H9 (cell line): ENCODE measurements around the gene CHD9NB. TPM values are rescaled to one million over a fixed set of nuclear protein-coding genes. Genes with fewer than 3 reads are reported as not detected.

ENCODE experiments used
- DNase-seq: peaks from one replicate; pipeline ENCODE4 v3.0.0-alpha.2; 2017
- H2AFZ ChIP-seq: one replicate; pipeline ENCODE4 v1.6.1; 2013; ENCODE audit warnings: mild to moderate bottlenecking, low read length, control low read depth, moderate library complexity
- H2AK5ac ChIP-seq: 2 replicates; pipeline ENCODE4 v1.6.1; 2013; ENCODE audit warnings: low read length, control low read depth, mixed read lengths; ENCODE audit not compliant: insufficient read length
- H2BK120ac ChIP-seq: one replicate; pipeline ENCODE4 v1.6.1; 2013; ENCODE audit warnings: low read depth, mild to moderate bottlenecking, low read length, control low read depth, inconsistent platforms; ENCODE audit not compliant: poor library complexity, severe bottlenecking
- H2BK12ac ChIP-seq: 2 replicates; pipeline ENCODE4 v1.6.1; 2013; ENCODE audit warnings: low read length, control low read depth, mixed read lengths, low read depth; ENCODE audit not compliant: insufficient read length
- H2BK15ac ChIP-seq: 2 replicates; pipeline ENCODE4 v1.6.1; 2013; ENCODE audit warnings: low read depth, low read length, control low read depth
- H2BK20ac ChIP-seq: one replicate; pipeline ENCODE4 v1.6.1; 2013; ENCODE audit warnings: low read depth, mild to moderate bottlenecking, low read length, control low read depth, inconsistent platforms; ENCODE audit not compliant: poor library complexity, severe bottlenecking
- H2BK5ac ChIP-seq: 2 replicates; pipeline ENCODE4 v1.6.1; 2013; ENCODE audit warnings: low read length, control low read depth, mixed read lengths; ENCODE audit not compliant: insufficient read length
- H3K14ac ChIP-seq: 2 replicates; pipeline ENCODE4 v1.6.1; 2013; ENCODE audit warnings: low read length, control low read depth; ENCODE audit not compliant: insufficient read depth
- H3K18ac ChIP-seq: 2 replicates; pipeline ENCODE4 v1.6.1; 2013; ENCODE audit warnings: low read depth, mild to moderate bottlenecking, mixed read lengths, low read length, control low read depth; ENCODE audit not compliant: insufficient read length
- H3K23ac ChIP-seq: 2 replicates; pipeline ENCODE4 v1.6.1; 2013; ENCODE audit warnings: low read length, control low read depth, mixed read lengths, low read depth; ENCODE audit not compliant: insufficient read length
- H3K23me2 ChIP-seq: 2 replicates; pipeline ENCODE4 v1.6.1; 2013; ENCODE audit warnings: low read depth, mild to moderate bottlenecking, mixed read lengths, low read length, control low read depth; ENCODE audit not compliant: insufficient read length, poor library complexity, severe bottlenecking
- H3K27ac ChIP-seq: 2 replicates; pipeline ENCODE4 v1.5.1; 2013; ENCODE audit warnings: low read length, control low read depth, mixed read lengths, low read depth; ENCODE audit not compliant: insufficient read length
- H3K27me3 ChIP-seq: 2 replicates; pipeline ENCODE4 v1.6.1; 2013; ENCODE audit warnings: low read length, control low read depth, inconsistent platforms; ENCODE audit not compliant: insufficient read depth
- H3K4ac ChIP-seq: 2 replicates; pipeline ENCODE4 v1.6.1; 2013; ENCODE audit warnings: low read depth, mild to moderate bottlenecking, control low read depth, inconsistent platforms, low read length, moderate library complexity
- H3K4me1 ChIP-seq: 2 replicates; pipeline ENCODE4 v1.6.1; 2013; ENCODE audit warnings: low read length, control low read depth, inconsistent platforms; ENCODE audit not compliant: insufficient read depth
- H3K4me2 ChIP-seq: 2 replicates; pipeline ENCODE4 v1.6.1; 2013; ENCODE audit warnings: low read length, control low read depth, mixed read lengths; ENCODE audit not compliant: insufficient read length, insufficient read depth
- H3K56ac ChIP-seq: 2 replicates; pipeline ENCODE4 v1.6.1; 2013; ENCODE audit warnings: low read depth, mild to moderate bottlenecking, mixed read lengths, low read length, control low read depth; ENCODE audit not compliant: insufficient read length
- H3K79me1 ChIP-seq: 2 replicates; pipeline ENCODE4 v1.6.1; 2013; ENCODE audit warnings: low read depth, mild to moderate bottlenecking, moderate library complexity, low read length, control low read depth, inconsistent platforms; ENCODE audit not compliant: insufficient read depth, poor library complexity, severe bottlenecking
- H3K79me2 ChIP-seq: 2 replicates; pipeline ENCODE4 v1.6.1; 2013; ENCODE audit warnings: low read length, control low read depth, inconsistent platforms; ENCODE audit not compliant: insufficient read depth
- H3K9ac ChIP-seq: 2 replicates; pipeline ENCODE4 v1.6.1; 2013; ENCODE audit warnings: low read length, control low read depth, mixed read lengths; ENCODE audit not compliant: insufficient read length; ENCODE audit errors: extremely low read depth
- H3K9me3 ChIP-seq: one replicate; pipeline ENCODE4 v1.6.1; 2013; ENCODE audit warnings: low read depth, low read length, inconsistent platforms; ENCODE audit not compliant: control insufficient read depth
- H3T11ph ChIP-seq: one replicate; pipeline ENCODE4 v1.6.1; 2013; ENCODE audit warnings: mild to moderate bottlenecking, low read length, control low read depth, inconsistent platforms
- H4K20me1 ChIP-seq: one replicate; pipeline ENCODE4 v1.6.1; 2013; ENCODE audit not compliant: control insufficient read depth, insufficient read length, insufficient read depth
- H4K5ac ChIP-seq: 2 replicates; pipeline ENCODE4 v1.6.1; 2013; ENCODE audit warnings: low read depth, mild to moderate bottlenecking, mixed read lengths, low read length, control low read depth; ENCODE audit not compliant: insufficient read length
- H4K8ac ChIP-seq: replicated peaks from 2 replicates; pipeline ENCODE4 v1.6.1; 2013; ENCODE audit warnings: low read length, control low read depth, mixed read lengths, low read depth; ENCODE audit not compliant: insufficient read length
- H4K91ac ChIP-seq: 2 replicates; pipeline ENCODE4 v1.6.1; 2013; ENCODE audit warnings: low read depth, mild to moderate bottlenecking, moderate library complexity, mixed read lengths, low read length, control low read depth; ENCODE audit not compliant: insufficient read length
- H3K27ac Mint-ChIP-seq, 3 experiments: 2 replicates in 2 of 3; 3 replicates in 1 of 3; pipeline ENCODE4 v1.8.0; 2020 to 2021; ENCODE audit warnings: mixed read lengths in 3 of 3, mild to moderate bottlenecking in 1 of 3, moderate library complexity in 1 of 3
- H3K27me3 Mint-ChIP-seq: 2 replicates; pipeline ENCODE4 v1.8.0; 2021; ENCODE audit warnings: low read depth, mild to moderate bottlenecking, moderate library complexity, mixed read lengths
- H3K36me3 Mint-ChIP-seq, 3 experiments: 2 replicates in 2 of 3; 3 replicates in 1 of 3; pipeline ENCODE4 v1.8.0; 2020 to 2021; ENCODE audit warnings: low read depth in 3 of 3, mixed read lengths in 3 of 3; ENCODE audit not compliant: insufficient read depth in 1 of 3
- H3K4me1 Mint-ChIP-seq, 2 experiments: 2 replicates each; pipeline ENCODE4 v1.8.0; 2020; ENCODE audit warnings: mixed read lengths in 2 of 2
- H3K4me3 Mint-ChIP-seq, 2 experiments: 2 replicates in 1 of 2; 3 replicates in 1 of 2; pipeline ENCODE4 v1.8.0; 2020 to 2021; ENCODE audit warnings: mild to moderate bottlenecking in 2 of 2, mixed read lengths in 2 of 2, moderate library complexity in 1 of 2
- H3K9me3 Mint-ChIP-seq, 2 experiments: 2 replicates in 1 of 2; 3 replicates in 1 of 2; pipeline ENCODE4 v1.8.0; 2020; ENCODE audit warnings: mild to moderate bottlenecking in 2 of 2, mixed read lengths in 2 of 2, moderate library complexity in 1 of 2
- WGBS: extraction: QIAGEN DNeasy Blood & Tissue Kit; methylation state at CpG from one replicate; pipeline ENCODE4 v1.1.7; 2013; ENCODE audit warnings: missing lambda C conversion rate, low lambda C conversion rate, mixed read lengths; ENCODE audit not compliant: insufficient read length; ENCODE audit errors: extremely low coverage; 5-methylcytosine and 5-hydroxymethylcytosine counted together
- total RNA-seq: library from RNA; stranded (reverse); gene quantifications from 2 replicates; pipeline ENCODE4 v1.2.1, GENCODE V29; 2021
- TF ChIP-seq, protein P1 (sequence below): fragments of 200-600 bp; sonication (generic); conservative IDR thresholded peaks from 3 replicates; pipeline ENCODE4 v1.8.0; 2021; ENCODE audit warnings: antibody characterized with exemption, mild to moderate bottlenecking

CHD9NB gene
- total RNA-seq, 1 experiment from 2014 or later, result 3.3 TPM

DNA sequence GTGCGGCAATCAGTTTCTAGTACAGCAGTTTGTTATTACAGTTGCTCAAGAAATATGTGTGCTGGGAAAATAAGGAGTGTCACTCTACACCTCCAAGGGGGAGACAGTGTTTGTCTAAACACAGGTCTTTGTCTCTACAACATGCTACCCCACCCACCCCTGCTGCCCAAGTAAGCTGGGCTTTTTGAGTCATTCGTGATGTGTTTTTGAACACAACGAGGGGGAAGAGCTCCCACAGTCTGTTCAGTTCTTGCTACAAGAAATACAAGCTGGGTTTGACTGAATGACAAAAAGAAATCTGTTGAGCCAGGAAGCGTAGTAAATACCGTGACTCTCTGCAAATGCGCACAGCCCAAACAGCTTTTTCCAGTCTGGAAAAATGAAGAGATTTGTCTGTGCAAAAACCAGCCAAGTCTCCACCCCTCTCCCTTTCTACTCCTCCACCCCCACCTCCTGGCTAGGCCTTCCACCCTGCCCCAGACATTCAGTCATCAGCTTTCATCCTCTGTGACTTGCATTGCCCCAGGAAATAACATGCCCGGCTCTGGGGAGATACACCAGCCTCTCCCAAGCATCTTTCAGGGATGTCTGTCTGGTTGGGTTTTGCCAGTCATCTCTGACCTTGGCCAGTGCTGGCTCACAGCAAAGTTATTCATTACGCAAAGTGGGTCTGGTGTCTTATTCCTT lies 27.8 kb upstream of the CHD9NB start:
- H2AFZ ChIP-seq, result no peak overlapping the region
- H3K23ac ChIP-seq, result no peak overlapping the region
- no peak overlapping the region for H3K56ac ChIP-seq
- H3K4me1 ChIP-seq, result peaks cover 19% of the 10 kb centered on the region; the same call in 1 of the 2 replicates
- TF ChIP-seq, protein P1, sequence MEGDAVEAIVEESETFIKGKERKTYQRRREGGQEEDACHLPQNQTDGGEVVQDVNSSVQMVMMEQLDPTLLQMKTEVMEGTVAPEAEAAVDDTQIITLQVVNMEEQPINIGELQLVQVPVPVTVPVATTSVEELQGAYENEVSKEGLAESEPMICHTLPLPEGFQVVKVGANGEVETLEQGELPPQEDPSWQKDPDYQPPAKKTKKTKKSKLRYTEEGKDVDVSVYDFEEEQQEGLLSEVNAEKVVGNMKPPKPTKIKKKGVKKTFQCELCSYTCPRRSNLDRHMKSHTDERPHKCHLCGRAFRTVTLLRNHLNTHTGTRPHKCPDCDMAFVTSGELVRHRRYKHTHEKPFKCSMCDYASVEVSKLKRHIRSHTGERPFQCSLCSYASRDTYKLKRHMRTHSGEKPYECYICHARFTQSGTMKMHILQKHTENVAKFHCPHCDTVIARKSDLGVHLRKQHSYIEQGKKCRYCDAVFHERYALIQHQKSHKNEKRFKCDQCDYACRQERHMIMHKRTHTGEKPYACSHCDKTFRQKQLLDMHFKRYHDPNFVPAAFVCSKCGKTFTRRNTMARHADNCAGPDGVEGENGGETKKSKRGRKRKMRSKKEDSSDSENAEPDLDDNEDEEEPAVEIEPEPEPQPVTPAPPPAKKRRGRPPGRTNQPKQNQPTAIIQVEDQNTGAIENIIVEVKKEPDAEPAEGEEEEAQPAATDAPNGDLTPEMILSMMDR, result no peak
- Mint-ChIP-seq H3K4me3 (peak overlapping the region in 1 of 2 experiments; percentile 8; a peak in 1 of 5 replicates), H3K27ac (peak overlapping the region; percentile 72 to 84 (median 82); a peak in 6 of 7 replicates), H3K27me3 (no peaks in the 10 kb centered on the region), H3K9me3 (peaks cover 13% of the 10 kb centered on the region in 2 experiments), H3K4me1 (peaks cover 52 to 57% of the 10 kb centered on the region in 2 experiments), H3K36me3 (peaks cover 14 to 28% (median 22%) of the 10 kb centered on the region in 3 experiments)
- no peak overlapping the region for H3T11ph ChIP-seq
- no peak overlapping the region for H4K91ac ChIP-seq
- H3K4ac ChIP-seq, result no peak overlapping the region
- H3K14ac ChIP-seq, result no peak overlapping the region
- no peaks in the 10 kb centered on the region for H3K9me3 ChIP-seq
- DNase-seq, result no peak
- H3K4me2 ChIP-seq, result no peak overlapping the region
- no peak overlapping the region for H2BK5ac ChIP-seq
- H3K9ac ChIP-seq, result no peak overlapping the region
- no peaks in the 10 kb centered on the region for H3K23me2 ChIP-seq
- H4K5ac ChIP-seq, result no peak overlapping the region
- no peaks in the 10 kb centered on the region for H4K20me1 ChIP-seq
- H4K8ac ChIP-seq, result no peak overlapping the region
- no peak overlapping the region for H3K27ac ChIP-seq
- no peaks in the 10 kb centered on the region for H3K79me2 ChIP-seq
- no peak overlapping the region for H2BK12ac ChIP-seq
- no CpG with 5 or more reads among the region's 8 CpGs for WGBS
- no peak overlapping the region for H2AK5ac ChIP-seq
- H3K79me1 ChIP-seq, result no peaks in the 10 kb centered on the region
- no peak overlapping the region for H2BK15ac ChIP-seq
- H2BK120ac ChIP-seq, result no peak overlapping the region
- no peak overlapping the region for H3K18ac ChIP-seq
- no peak overlapping the region for H2BK20ac ChIP-seq
- H3K27me3 ChIP-seq, result no peaks in the 10 kb centered on the region
